ENCODE results near the gene CA9. TPM values are rescaled to one million over a fixed set of nuclear protein-coding genes. Genes with fewer than 3 reads are reported as not detected.

Gene CA9
- polyA plus RNA-seq, 4 donors: 0.63 to 1.6 (median 0.73) TPM

- no peak for DNase-seq (ENCODE audit: low read depth in 4 of 4, low spot score in 3 of 4)
Measured at GRCh38 chr9:35650341-35651158, 23.2 kb upstream of the CA9 start, which contains the start of gene SIT1. Gene SIT1 (minus strand): TSS chr9:35650931. CDS start chr9:35650853, 78 bp downstream.

GRCh38 chr9:35651956-35652828 is 21.5 kb upstream of the CA9 start:
- DNase-seq (ENCODE audit: low read depth in 4 of 4, low spot score in 3 of 4): no peak

GRCh38 chr9:35652829-35653209 is 20.9 kb upstream of the CA9 start:
- DNase-seq (ENCODE audit: low read depth in 4 of 4, low spot score in 3 of 4): no peak

GRCh38 chr9:35653611-35654010 is 20.1 kb upstream of the CA9 start:
- DNase-seq (ENCODE audit: low read depth in 4 of 4, low spot score in 3 of 4): no peak

- no peak for DNase-seq (ENCODE audit: low read depth in 4 of 4, low spot score in 3 of 4)
Measured at GRCh38 chr9:35656348-35656747, 17.4 kb upstream of the CA9 start.

GRCh38 chr9:35656831-35657545 is 16.7 kb upstream of the CA9 start:
- no peak for DNase-seq (ENCODE audit: low read depth in 4 of 4, low spot score in 3 of 4)

GRCh38 chr9:35657546-35658136 is 16.1 kb upstream of the CA9 start, which contains the start of gene RMRP:
Gene RMRP (minus strand): TSS chr9:35658019.
- DNase-seq (ENCODE audit: low read depth in 4 of 4, low spot score in 3 of 4): peak; percentile 94 to 97 (median 96)

- peak; percentile 79 to 82 (median 81) for DNase-seq (ENCODE audit: low read depth in 4 of 4, low spot score in 3 of 4)
Measured at GRCh38 chr9:35658137-35658967, 15.4 kb upstream of the CA9 start, which contains the start of gene CCDC107. Gene CCDC107 (plus strand): TSS chr9:35658292. CDS start chr9:35658380, 88 bp downstream.

- DNase-seq (ENCODE audit: low read depth in 4 of 4, low spot score in 3 of 4): no peak
Measured at GRCh38 chr9:35658968-35659220, 14.8 kb upstream of the CA9 start.

- no peak for DNase-seq (ENCODE audit: low read depth in 4 of 4, low spot score in 3 of 4)
Measured at GRCh38 chr9:35659340-35659739, 14.4 kb upstream of the CA9 start.

GRCh38 chr9:35660966-35661415 is 12.7 kb upstream of the CA9 start:
- DNase-seq (ENCODE audit: low read depth in 4 of 4, low spot score in 3 of 4): no peak

GRCh38 chr9:35661756-35662350 is 11.9 kb upstream of the CA9 start:
- no peak for DNase-seq (ENCODE audit: low read depth in 4 of 4, low spot score in 3 of 4)

- DNase-seq (ENCODE audit: low read depth in 4 of 4, low spot score in 3 of 4): no peak
Measured at GRCh38 chr9:35662437-35662836, 11.3 kb upstream of the CA9 start.

GRCh38 chr9:35664531-35665470 is 8.9 kb upstream of the CA9 start, which contains the start of gene ARHGEF39:
Gene ARHGEF39 (minus strand): TSS chr9:35665195. CDS start chr9:35665169, 26 bp downstream.
- peak; percentile 57 to 71 (median 70) for DNase-seq (ENCODE audit: low read depth in 4 of 4, low spot score in 3 of 4)

- no peak for DNase-seq (ENCODE audit: low read depth in 4 of 4, low spot score in 3 of 4)
Measured at GRCh38 chr9:35665471-35665818, 8.3 kb upstream of the CA9 start.

- DNase-seq (ENCODE audit: low read depth in 4 of 4, low spot score in 3 of 4): no peak
Measured at GRCh38 chr9:35666045-35666444, 7.7 kb upstream of the CA9 start.

GRCh38 chr9:35666549-35666948 is 7.2 kb upstream of the CA9 start:
- no peak for DNase-seq (ENCODE audit: low read depth in 4 of 4, low spot score in 3 of 4)

- no peak for DNase-seq (ENCODE audit: low read depth in 4 of 4, low spot score in 3 of 4)
Measured at GRCh38 chr9:35667939-35668338, 5.8 kb upstream of the CA9 start.

All from left renal pelvis (tissue), 4 donors.